Epithelial cell of prostate (primary cell): ENCODE results near the gene PTAFR.
"Not testable (repeated sequence)": the region's sequence is repeated elsewhere in the genome, so short reads cannot be mapped to it uniquely, and the experiment has no call there.

Experiments
- DNase-seq: peaks from one replicate; pipeline ENCODE4 v3.0.0-alpha.2; 2011; ENCODE audit warnings: low read depth, low spot score
- H3K27ac ChIP-seq: fragments of 450-650 bp; 2 replicates; pipeline ENCODE4 v1.5.1; 2017; ENCODE audit warnings: mild to moderate bottlenecking

Gene PTAFR

GRCh38 chr1:28147264-28148094 lies 29.0 kb downstream of the PTAFR start:
- H3K27ac ChIP-seq: no peak overlapping the region
- no peak for DNase-seq

GRCh38 chr1:28145728-28146127 lies 30.8 kb downstream of the PTAFR start:
- H3K27ac ChIP-seq: no peak overlapping the region
- DNase-seq: no peak

- H3K27ac ChIP-seq: no peak overlapping the region
- DNase-seq: peak; percentile 74
Observed at GRCh38 chr1:28144203-28145135, 32.0 kb downstream of the PTAFR start.

GRCh38 chr1:28143496-28144202 lies 32.8 kb downstream of the PTAFR start:
- DNase-seq: no peak
- no peak overlapping the region for H3K27ac ChIP-seq

- no peak for DNase-seq
- H3K27ac ChIP-seq: no peak overlapping the region
Observed at GRCh38 chr1:28141685-28142084, 34.8 kb downstream of the PTAFR start.

GRCh38 chr1:28139866-28140265 lies 36.6 kb downstream of the PTAFR start:
- DNase-seq, H3K27ac ChIP-seq: not testable (repeated sequence)

- no peak for DNase-seq
- peak overlapping the region; percentile 11 for H3K27ac ChIP-seq
Observed at GRCh38 chr1:28139025-28139712, 37.3 kb downstream of the PTAFR start.

GRCh38 chr1:28136922-28137613 lies 39.4 kb downstream of the PTAFR start:
- DNase-seq: no peak
- peak overlapping the region; percentile 95 for H3K27ac ChIP-seq

- no peak for DNase-seq
- peak overlapping the region; percentile 95 for H3K27ac ChIP-seq
Observed at GRCh38 chr1:28136169-28136921, 40.1 kb downstream of the PTAFR start.

- peak; percentile 82 for DNase-seq
- peak overlapping the region; percentile 95 for H3K27ac ChIP-seq
Observed at GRCh38 chr1:28135371-28136168, 40.9 kb downstream of the PTAFR start.

GRCh38 chr1:28134651-28135207 lies 41.8 kb downstream of the PTAFR start:
- H3K27ac ChIP-seq: peak overlapping the region; percentile 95

GRCh38 chr1:28132171-28133167 lies 44.0 kb downstream of the PTAFR start:
- H3K27ac ChIP-seq: no peak overlapping the region
- DNase-seq: no peak

More at GRCh38 chr1:28134651-28135207, 41.8 kb downstream of the PTAFR start:
- DNase-seq: no peak

GRCh38 chr1:28130901-28131300 lies 45.6 kb downstream of the PTAFR start:
- no peak overlapping the region for H3K27ac ChIP-seq
- DNase-seq: no peak

GRCh38 chr1:28129150-28129549 lies 47.3 kb downstream of the PTAFR start:
- peak overlapping the region; percentile 83 for H3K27ac ChIP-seq
- peak; percentile 96 for DNase-seq

- no peak overlapping the region for H3K27ac ChIP-seq
- no peak for DNase-seq
Observed at GRCh38 chr1:28127617-28128257, 48.8 kb downstream of the PTAFR start.
